ENCODE results near the gene BLVRB.
A peak's percentile ranks its signal among the peaks of the same experiment; 100 is the strongest.
"Not testable (repeated sequence)": the region's sequence is repeated elsewhere in the genome, so short reads cannot be mapped to it uniquely, and the experiment has no call there.

Gene BLVRB

GRCh38 chr19:40469011-40469410, 3.5 kb upstream of the BLVRB start:
- no peak for DNase-seq (ENCODE audit: low spot score)
- in situ Hi-C loops (cut with MboI; ENCODE audit: low sequenced_read_pairs, unreplicated experiment), result no loop called here
- TF ChIP-seq CTCF (IDR thresholded peaks at IDR 0.05; ENCODE audit: borderline replicate concordance, control extremely low read depth, extremely low read depth, insufficient read depth, missing control alignments), result no peak

DNA sequence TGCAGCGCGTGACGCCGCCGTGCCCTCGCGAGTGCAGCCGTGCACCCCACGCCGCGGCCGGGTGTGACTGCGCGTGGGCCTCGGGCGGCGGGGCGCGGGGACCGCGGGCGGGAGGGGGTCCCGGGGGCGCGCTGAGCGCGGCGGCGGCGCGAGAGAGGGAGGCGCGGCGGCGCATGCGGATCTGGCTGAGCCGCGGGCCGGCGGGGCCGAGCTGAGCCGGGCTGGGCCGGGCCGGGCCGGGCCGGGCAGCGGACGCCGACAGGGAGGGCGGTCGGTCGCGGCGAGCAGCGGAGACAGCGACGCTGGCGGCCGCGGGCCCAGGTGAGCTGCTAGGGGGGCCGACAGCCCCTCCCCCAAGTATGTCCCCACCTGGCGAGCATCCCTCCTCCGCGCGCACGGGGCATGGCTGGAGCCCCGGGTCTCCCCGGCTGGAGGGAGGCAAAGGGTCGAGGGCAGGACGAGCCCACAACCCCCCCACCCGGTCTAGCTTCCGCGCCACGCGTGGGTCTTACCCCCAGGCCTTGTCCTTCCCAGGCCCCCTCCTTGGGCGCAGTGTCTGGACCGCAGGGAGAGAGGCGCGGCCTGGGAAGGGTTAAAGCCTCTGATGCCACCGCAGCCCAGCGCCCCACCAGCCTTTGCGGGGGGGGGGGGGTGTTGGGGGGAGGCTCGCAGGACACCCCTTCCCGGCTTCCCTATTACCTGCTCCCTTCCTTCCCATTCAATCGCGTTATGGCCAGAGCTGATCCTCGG, 1.6 kb upstream of the BLVRB start, which contains the start of gene SPTBN4:
Gene SPTBN4 (plus strand): TSS at position 17 of the 750 bp plus-strand sequence. CDS start 5,621 bp downstream, outside the sequence.
- in situ Hi-C loops (cut with MboI; ENCODE audit: low sequenced_read_pairs, unreplicated experiment), result no loop called here
- TF ChIP-seq CTCF (IDR thresholded peaks at IDR 0.05; ENCODE audit: borderline replicate concordance, control extremely low read depth, extremely low read depth, insufficient read depth, missing control alignments), result no peak
- no peak for DNase-seq (ENCODE audit: low spot score)

DNA sequence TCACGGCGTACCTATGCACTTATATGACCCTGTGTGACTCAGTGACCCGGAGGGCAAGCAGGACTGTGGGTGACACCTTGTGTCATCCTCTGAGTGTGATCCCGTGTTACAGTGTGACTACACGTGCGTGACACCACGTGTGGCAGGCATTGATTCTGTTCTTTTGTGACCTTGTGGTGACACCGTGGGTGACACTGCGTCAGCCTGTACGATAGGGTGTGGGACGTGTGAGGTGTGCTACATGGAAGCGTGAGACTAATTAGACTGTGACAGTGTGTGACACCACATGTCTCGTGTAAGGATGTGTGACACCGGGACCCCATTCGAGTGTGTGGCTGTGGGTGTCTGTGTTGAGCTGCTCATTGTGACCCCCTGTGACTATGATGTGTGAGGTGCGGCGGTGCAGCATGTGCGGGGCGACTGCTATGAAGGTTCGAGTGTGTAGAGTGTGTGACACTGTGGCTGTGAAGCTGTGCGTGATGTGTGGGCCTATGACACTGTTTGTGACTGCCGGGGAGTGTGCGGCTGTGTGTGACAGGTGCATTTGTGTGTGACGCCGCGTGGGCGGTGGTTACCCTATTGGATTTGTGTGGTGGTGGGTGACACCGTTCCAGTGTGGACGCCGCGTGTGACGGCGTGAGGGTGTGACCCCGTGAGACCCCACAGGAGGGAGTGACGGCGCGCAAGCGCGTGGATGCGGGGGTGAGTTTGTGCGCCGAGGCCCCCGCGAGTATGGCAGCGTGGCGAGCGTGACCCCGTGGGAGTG, 857 bp upstream of the BLVRB start:
- no peak for DNase-seq (ENCODE audit: low spot score)
- in situ Hi-C loops (cut with MboI; ENCODE audit: low sequenced_read_pairs, unreplicated experiment), result no loop called here

DNA sequence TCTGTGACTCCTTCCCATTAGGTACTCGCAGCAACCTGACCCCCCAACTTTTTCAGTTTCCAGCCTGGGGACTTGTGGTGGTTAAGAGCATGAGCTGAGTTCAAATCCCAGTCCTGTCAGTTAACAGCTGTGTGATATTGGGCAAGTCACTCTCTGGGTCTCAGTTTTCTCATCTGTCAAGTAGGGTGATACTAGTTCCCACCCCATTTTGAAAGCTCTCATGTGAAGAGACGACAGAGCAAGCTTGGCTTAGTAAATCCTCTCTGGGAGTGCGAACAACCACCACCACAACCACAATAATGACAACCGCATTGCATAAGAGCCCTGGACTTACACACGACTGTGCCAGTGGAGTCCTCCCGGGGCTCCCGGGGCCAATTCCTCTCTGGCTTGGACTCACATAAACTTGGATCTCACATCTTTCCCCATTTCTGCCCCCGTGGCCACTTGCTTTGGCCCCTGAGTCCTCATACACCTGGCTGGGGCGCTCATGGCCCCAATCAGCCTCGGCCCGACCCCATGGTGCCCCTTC, 454 bp downstream of the BLVRB start:
- in situ Hi-C loops (cut with MboI; ENCODE audit: low sequenced_read_pairs, unreplicated experiment), result no loop called here
- DNase-seq (ENCODE audit: low spot score), result no peak
- TF ChIP-seq CTCF (IDR thresholded peaks at IDR 0.05; ENCODE audit: borderline replicate concordance, control extremely low read depth, extremely low read depth, insufficient read depth, missing control alignments), result no peak

More for the DNA sequence above, 857 bp upstream of the BLVRB start:
- TF ChIP-seq CTCF (IDR thresholded peaks at IDR 0.05; ENCODE audit: borderline replicate concordance, control extremely low read depth, extremely low read depth, insufficient read depth, missing control alignments), result no peak

GRCh38 chr19:40464059-40465024, 1.2 kb downstream of the BLVRB start:
- peak; percentile 81 for TF ChIP-seq CTCF (IDR thresholded peaks at IDR 0.05; ENCODE audit: borderline replicate concordance, control extremely low read depth, extremely low read depth, insufficient read depth, missing control alignments)
- peak; percentile 59 for DNase-seq (ENCODE audit: low spot score)
- in situ Hi-C loops (cut with MboI; ENCODE audit: low sequenced_read_pairs, unreplicated experiment), result no loop called here

DNA sequence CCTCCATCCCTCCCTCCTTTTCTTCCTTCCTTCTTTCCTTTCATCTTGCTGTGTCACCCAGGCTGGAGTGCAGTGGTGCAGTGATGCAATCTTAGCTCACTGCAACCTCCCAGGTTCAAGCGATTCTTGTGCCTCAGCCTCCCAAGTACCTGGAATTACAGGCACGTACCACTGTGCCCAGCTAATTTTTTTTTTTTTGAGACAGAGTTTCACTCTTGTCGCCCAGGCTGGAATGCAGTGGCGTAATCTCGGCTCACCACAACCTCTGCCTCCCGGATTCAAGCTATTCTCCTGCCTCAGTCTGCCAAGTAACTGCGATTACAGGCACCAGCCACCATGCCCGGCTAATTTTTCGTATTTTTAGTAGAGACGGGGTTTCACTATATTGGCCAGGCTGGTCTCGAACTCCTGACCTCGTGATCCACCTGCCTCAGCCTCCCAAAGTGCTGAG, 1.9 kb downstream of the BLVRB start:
- DNase-seq (ENCODE audit: low spot score); in situ Hi-C loops (cut with MboI; ENCODE audit: low sequenced_read_pairs, unreplicated experiment): not testable (repeated sequence)

All from GM13976 (cell line).